Suprapubic skin (tissue), 4 donors: Measurements from ENCODE around the gene DAGLA. TPM values are rescaled to one million over a fixed set of nuclear protein-coding genes. Genes with fewer than 3 reads are reported as not detected.

Experiments used
- DNase-seq, 2 donors: peaks; one replicate each; pipeline ENCODE4 v3.0.0-alpha.2; 2019; ENCODE audit warnings: low spot score in 2 of 2
- H3K27ac ChIP-seq: fragments of 200-600 bp; sonication (generic); one replicate; pipeline ENCODE4 v1.5.1; 2019
- H3K27me3 ChIP-seq: fragments of 200-600 bp; sonication (generic); one replicate; pipeline ENCODE4 v1.5.1; 2019
- H3K36me3 ChIP-seq: fragments of 200-600 bp; sonication (generic); one replicate; pipeline ENCODE4 v1.5.1; 2019
- H3K4me1 ChIP-seq: fragments of 200-600 bp; sonication (generic); one replicate; pipeline ENCODE4 v1.5.1; 2019
- H3K4me3 ChIP-seq: fragments of 200-600 bp; sonication (generic); one replicate; pipeline ENCODE4 v1.5.1; 2019; ENCODE audit warnings: mild to moderate bottlenecking
- H3K9me3 ChIP-seq: fragments of 200-600 bp; sonication (generic); one replicate; pipeline ENCODE4 v1.5.1; 2019
- CTCF ChIP-seq, 2 donors: fragments of 200-600 bp in 1 of 2; fragments of 450-650 bp in 1 of 2; sonication (generic) in 1 of 2; IDR thresholded peaks; one replicate each; pipeline ENCODE4 v1.5.1; 2016 to 2019; ENCODE audit warnings: antibody characterized with exemption in 2 of 2, mild to moderate bottlenecking in 1 of 2, moderate library complexity in 1 of 2
- EP300 ChIP-seq: sonication (generic); formaldehyde crosslinking; IDR thresholded peaks from one replicate; pipeline ENCODE4 v1.6.1; 2017; ENCODE audit warnings: antibody characterized with exemption
- POLR2A ChIP-seq, 2 donors: fragments of 450-650 bp; IDR thresholded peaks; one replicate each; pipeline ENCODE4 v1.6.1; 2017; ENCODE audit warnings: antibody characterized with exemption in 2 of 2, mild to moderate bottlenecking in 2 of 2, moderate library complexity in 2 of 2
- POLR2AphosphoS5 ChIP-seq, 3 donors: sonication (generic); formaldehyde crosslinking; IDR thresholded peaks; one replicate each; pipeline ENCODE4 v1.6.1; 2017; ENCODE audit warnings: antibody characterized with exemption in 3 of 3
- WGBS: methylation state at CpG from one replicate; pipeline ENCODE4 v1.1.5; 2018; 5-methylcytosine and 5-hydroxymethylcytosine counted together
- total RNA-seq, 4 donors: library from RNA; depleted of rRNA; stranded (reverse); fragments of >200 nt; gene quantifications; one replicate each; pipeline ENCODE4 v1.1.0, GENCODE V29; 2016

DAGLA gene
- total RNA-seq, 4 donors from 2014 or later: 0.64 to 1.2 (median 0.87) TPM

GRCh38 chr11:61637277-61637676 lies 42.9 kb upstream of the DAGLA start:
- Histone ChIP-seq H3K4me1 (no peaks in the 10 kb centered on the region), H3K36me3 (no peaks in the 10 kb centered on the region), H3K27ac (no peak overlapping the region), H3K27me3 (peaks cover 8% of the 10 kb centered on the region), H3K4me3 (no peak overlapping the region), H3K9me3 (no peaks in the 10 kb centered on the region)
- WGBS: 55% methylated on average over 9 of the region's 9 CpGs
- no peak for DNase-seq
- TF ChIP-seq EP300 (no peak), POLR2A (IDR thresholded peaks at IDR 0.05) (no peak), CTCF (IDR thresholded peaks at IDR 0.05) (no peak), POLR2AphosphoS5 (IDR thresholded peaks at IDR 0.05) (no peak)

- no peaks in the 10 kb centered on the region for H3K4me1 ChIP-seq
- WGBS: 72% methylated on average over 7 of the region's 7 CpGs
These were observed 40.3 kb upstream of the DAGLA start for GRCh38 chr11:61639816-61640443.

GRCh38 chr11:61642162-61642561 lies 38.0 kb upstream of the DAGLA start:
- Histone ChIP-seq H3K4me3 (no peak overlapping the region), H3K36me3 (no peaks in the 10 kb centered on the region), H3K27ac (no peak overlapping the region), H3K27me3 (no peaks in the 10 kb centered on the region), H3K4me1 (no peaks in the 10 kb centered on the region), H3K9me3 (no peaks in the 10 kb centered on the region)
- 88% methylated on average over 8 of the region's 8 CpGs for WGBS
- no peak for DNase-seq
- TF ChIP-seq POLR2A (IDR thresholded peaks at IDR 0.05) (no peak), POLR2AphosphoS5 (IDR thresholded peaks at IDR 0.05) (no peak), EP300 (no peak), CTCF (IDR thresholded peaks at IDR 0.05) (no peak)

More at GRCh38 chr11:61639816-61640443, 40.3 kb upstream of the DAGLA start:
- H3K4me3 ChIP-seq: no peak overlapping the region
- no peak for DNase-seq
- H3K36me3 ChIP-seq: no peaks in the 10 kb centered on the region
- no peaks in the 10 kb centered on the region for H3K27me3 ChIP-seq
- TF ChIP-seq CTCF (IDR thresholded peaks at IDR 0.05) (no peak), POLR2AphosphoS5 (IDR thresholded peaks at IDR 0.05) (no peak), POLR2A (IDR thresholded peaks at IDR 0.05) (no peak), EP300 (no peak)
- no peak overlapping the region for H3K27ac ChIP-seq
- H3K9me3 ChIP-seq: no peaks in the 10 kb centered on the region

GRCh38 chr11:61645179-61645868 lies 34.9 kb upstream of the DAGLA start:
- no peaks in the 10 kb centered on the region for H3K9me3 ChIP-seq
- no peak overlapping the region for H3K4me3 ChIP-seq
- WGBS: 65% methylated on average over 9 of the region's 9 CpGs
- H3K27ac ChIP-seq: no peak overlapping the region
- DNase-seq: no peak
- H3K4me1 ChIP-seq: no peaks in the 10 kb centered on the region
- no peak for TF ChIP-seq POLR2AphosphoS5 (IDR thresholded peaks at IDR 0.05)
- H3K27me3 ChIP-seq: no peaks in the 10 kb centered on the region
- no peaks in the 10 kb centered on the region for H3K36me3 ChIP-seq

GRCh38 chr11:61647529-61647928 lies 32.7 kb upstream of the DAGLA start:
- H3K36me3 ChIP-seq: no peaks in the 10 kb centered on the region
- H3K4me3 ChIP-seq: no peak overlapping the region
- H3K27ac ChIP-seq: no peak overlapping the region
- no peak for DNase-seq
- no peaks in the 10 kb centered on the region for H3K9me3 ChIP-seq
- WGBS: 65% methylated on average over 3 of the region's 3 CpGs
- TF ChIP-seq EP300 (no peak), POLR2A (IDR thresholded peaks at IDR 0.05) (no peak), POLR2AphosphoS5 (IDR thresholded peaks at IDR 0.05) (no peak), CTCF (IDR thresholded peaks at IDR 0.05) (no peak)
- H3K4me1 ChIP-seq: no peaks in the 10 kb centered on the region
- H3K27me3 ChIP-seq: no peaks in the 10 kb centered on the region
